Measurements from ENCODE around the gene ABCB9.

GRCh38 chr12:122981587-122982476 is 15.6 kb upstream of the ABCB9 start:
- no peak for TF ChIP-seq EZH2 (IDR thresholded peaks at IDR 0.05; ENCODE audit: borderline replicate concordance)
- TF ChIP-seq, protein P1, sequence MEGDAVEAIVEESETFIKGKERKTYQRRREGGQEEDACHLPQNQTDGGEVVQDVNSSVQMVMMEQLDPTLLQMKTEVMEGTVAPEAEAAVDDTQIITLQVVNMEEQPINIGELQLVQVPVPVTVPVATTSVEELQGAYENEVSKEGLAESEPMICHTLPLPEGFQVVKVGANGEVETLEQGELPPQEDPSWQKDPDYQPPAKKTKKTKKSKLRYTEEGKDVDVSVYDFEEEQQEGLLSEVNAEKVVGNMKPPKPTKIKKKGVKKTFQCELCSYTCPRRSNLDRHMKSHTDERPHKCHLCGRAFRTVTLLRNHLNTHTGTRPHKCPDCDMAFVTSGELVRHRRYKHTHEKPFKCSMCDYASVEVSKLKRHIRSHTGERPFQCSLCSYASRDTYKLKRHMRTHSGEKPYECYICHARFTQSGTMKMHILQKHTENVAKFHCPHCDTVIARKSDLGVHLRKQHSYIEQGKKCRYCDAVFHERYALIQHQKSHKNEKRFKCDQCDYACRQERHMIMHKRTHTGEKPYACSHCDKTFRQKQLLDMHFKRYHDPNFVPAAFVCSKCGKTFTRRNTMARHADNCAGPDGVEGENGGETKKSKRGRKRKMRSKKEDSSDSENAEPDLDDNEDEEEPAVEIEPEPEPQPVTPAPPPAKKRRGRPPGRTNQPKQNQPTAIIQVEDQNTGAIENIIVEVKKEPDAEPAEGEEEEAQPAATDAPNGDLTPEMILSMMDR (IDR thresholded peaks at IDR 0.05; ENCODE audit: poor library complexity) = no peak
- TF ChIP-seq EZH2phosphoT487 (IDR thresholded peaks at IDR 0.05; ENCODE audit: low read depth, severe bottlenecking, unreplicated experiment) = no peak
